GM18499 (cell line): ENCODE data around the gene BICC1.
A peak's percentile ranks its signal among the peaks of the same experiment; 100 is the strongest.
"Not testable (repeated sequence)": the region's sequence is repeated elsewhere in the genome, so short reads cannot be mapped to it uniquely, and the experiment has no call there.

Experiments used
- ATAC-seq: cut with Tn5 transposase; IDR thresholded peaks from one replicate; pipeline ENCODE4 v1.9.1; 2021; ENCODE audit warnings: moderate number of reproducible peaks; ENCODE audit not compliant: insufficient read depth, unreplicated experiment

BICC1 gene

DNA sequence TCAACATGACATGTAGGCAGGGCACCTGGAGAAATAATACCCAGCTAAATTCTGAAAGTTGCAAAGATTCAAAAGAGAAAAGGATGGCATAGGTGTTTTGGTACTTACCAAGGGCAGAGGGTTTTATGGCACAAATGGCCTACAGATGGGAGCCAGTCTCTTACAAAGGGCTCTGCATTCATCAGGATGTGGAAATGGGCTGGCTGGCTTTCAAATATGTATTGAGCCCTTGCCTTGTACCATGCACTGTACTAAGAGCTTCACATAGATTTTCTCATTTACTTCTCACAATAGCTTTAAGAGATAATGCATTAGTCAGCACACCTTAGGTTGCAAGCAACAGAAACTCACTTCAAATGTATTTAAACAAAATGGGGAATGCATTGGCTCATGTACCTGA lies 327.1 kb downstream of the BICC1 start:
- ATAC-seq = no peak

DNA sequence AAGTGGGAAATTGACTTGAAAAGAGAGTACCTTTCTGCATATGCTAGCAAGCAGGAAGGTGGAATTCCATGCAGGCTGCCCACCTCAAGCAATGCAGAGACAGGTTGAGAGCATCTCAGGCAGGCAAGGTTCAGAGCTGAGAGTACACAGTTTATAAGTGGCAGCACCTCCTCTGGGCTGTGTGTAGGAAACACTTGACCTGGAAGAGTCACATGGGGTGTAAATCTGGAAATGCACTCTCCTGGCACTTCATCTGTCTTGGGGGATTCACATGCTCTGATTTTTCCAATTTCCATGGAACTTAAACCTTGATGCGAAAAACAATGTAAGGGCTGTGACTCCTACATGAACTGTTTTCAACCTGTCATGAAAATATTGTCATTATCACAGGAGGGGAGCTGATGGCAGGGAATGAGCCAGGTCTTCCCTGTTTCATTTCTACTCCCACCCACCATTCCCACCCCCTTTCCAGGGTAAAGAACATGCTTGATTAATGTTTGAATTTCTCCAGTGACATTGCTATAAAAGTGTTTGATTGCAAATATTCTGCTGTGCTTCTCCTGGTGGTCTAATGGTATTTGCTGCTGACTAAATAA lies 328.3 kb downstream of the BICC1 start:
- ATAC-seq = no peak

DNA sequence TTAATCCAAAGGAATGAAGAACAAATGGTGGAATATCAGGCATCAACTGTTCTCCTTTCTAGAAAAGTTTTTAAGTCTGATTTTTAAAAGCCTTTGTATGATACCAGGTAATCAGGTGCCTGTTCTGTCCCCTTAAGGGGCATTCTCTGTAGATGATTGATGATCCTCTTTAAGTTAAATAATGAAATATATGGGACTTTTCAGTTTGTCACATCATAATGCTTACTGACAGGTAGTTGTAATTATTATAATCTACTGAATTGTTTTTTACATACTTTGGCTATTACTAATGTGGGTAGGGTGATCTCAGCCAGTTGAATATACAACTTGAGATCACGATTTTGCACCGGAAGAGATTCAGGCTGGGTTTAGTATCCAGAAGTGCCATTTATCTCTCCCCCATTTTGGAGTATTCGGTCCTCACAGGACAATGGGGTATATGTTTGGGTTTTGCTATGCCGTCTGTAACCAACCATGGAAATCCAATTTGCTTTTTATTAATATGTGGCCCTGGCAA lies 330.2 kb downstream of the BICC1 start:
- ATAC-seq = no peak

DNA sequence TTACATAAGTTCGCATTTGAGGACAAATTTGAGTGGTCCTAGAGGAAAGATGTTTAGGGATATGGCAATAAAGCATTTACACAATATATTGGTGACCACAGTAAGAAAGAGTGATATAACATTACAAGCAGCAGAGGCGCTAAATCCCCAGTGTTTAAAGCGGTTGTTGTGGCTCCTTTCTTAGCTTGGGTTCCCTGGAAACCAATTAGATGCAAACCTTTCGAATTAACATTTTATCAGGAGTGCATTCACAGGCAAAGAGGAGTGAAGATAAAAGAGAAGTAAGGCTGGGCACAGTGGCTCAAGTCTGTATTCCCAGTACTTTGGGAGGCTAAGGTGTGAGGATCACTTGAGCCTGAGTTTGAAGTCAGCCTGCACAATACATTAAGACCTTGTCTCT lies 331.1 kb downstream of the BICC1 start:
- no peak for ATAC-seq

DNA sequence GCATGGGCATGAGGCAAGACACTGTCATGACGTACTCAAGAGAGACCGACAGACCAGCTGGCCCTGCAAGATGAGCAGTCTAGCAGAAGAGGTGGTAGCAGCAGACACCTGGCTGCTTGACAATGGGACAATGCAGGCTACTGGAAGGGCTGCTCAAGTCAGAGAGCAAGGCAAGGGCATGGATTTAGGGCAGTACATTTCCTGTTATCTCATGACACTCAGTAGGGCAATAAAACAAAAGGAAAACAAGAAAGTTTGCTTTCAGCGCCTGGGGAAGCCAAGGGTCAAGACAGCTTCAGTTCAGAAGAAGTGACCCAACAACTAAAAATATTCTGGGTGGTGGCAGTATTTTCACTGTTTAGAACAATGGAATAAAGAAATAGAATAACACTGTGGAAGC lies 332.0 kb downstream of the BICC1 start:
- no peak for ATAC-seq

DNA sequence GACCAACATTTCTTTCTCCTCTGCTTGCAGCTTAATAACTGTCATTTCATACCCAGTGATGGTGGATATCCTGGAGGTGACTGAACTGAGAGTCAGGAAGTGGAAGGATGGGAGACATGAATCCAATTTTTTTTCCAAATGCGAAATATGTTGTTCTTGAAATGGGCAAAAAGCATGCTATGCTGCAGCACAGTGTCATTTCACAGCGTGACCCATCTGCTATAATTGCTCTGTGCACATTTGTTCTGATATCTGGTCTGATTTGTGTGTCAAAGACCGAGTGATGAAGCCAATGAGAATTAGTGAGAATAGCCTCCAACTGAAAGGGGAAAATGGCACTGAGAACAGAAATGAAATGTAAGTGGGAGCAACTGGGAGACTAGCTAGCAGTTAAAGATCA lies 334.2 kb downstream of the BICC1 start:
- no peak for ATAC-seq

DNA sequence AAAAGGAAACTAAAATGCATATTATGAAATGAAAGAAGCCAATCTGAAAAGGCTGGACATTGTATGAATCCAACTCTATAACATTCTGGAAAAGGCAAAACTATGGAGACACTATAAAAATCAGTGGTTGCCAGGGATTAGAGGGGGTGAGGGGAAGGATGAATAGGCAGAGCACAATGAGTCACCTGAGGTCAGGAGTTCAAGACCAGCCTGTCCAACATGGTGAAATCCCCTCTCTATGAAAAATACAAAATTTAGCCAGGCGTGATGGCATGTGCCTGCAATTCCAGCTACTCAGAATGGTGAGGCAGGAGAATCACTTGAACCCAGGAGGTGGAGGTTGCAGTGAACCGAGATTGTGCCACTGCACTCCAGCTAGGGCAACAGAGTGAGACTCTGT lies 338.9 kb downstream of the BICC1 start:
- ATAC-seq = no peak

DNA sequence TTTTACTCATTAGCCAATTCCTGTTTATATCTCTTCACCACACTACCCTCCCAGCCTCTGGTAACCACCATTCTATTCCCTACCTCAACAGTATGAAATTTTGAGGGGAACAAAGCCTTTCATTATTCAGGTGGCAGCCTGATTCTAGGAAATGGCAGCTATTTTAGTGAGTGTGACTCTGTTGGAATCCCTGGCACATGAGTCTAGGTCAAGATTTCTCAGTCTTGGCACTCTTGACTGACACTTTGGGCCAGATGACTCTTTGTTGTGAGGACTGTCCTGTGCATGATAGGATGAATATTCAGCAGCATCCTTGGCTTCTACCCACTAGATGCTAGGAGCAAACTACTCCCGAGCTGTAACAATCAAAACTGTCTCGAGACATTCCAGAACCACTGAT lies 341.0 kb downstream of the BICC1 start:
- ATAC-seq = no peak

DNA sequence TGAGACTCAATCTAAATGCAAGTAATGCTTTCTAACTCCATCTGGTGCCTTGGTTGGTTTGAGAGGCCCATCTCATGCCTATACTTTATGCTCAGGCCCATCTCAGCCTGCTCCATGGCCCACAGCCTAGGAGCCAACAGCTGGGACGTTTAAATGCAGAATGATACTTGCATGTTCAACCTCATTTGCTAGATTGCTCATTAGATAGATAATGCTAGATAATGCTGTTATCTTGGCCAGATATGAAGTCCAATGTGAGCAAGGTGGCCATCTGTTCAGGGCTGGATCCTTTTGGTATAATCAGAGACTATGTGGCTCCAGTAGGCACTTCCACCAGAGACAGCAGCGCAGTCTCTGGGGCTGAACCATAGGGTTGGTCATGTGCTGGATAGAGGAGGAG lies 342.1 kb downstream of the BICC1 start:
- ATAC-seq = no peak

DNA sequence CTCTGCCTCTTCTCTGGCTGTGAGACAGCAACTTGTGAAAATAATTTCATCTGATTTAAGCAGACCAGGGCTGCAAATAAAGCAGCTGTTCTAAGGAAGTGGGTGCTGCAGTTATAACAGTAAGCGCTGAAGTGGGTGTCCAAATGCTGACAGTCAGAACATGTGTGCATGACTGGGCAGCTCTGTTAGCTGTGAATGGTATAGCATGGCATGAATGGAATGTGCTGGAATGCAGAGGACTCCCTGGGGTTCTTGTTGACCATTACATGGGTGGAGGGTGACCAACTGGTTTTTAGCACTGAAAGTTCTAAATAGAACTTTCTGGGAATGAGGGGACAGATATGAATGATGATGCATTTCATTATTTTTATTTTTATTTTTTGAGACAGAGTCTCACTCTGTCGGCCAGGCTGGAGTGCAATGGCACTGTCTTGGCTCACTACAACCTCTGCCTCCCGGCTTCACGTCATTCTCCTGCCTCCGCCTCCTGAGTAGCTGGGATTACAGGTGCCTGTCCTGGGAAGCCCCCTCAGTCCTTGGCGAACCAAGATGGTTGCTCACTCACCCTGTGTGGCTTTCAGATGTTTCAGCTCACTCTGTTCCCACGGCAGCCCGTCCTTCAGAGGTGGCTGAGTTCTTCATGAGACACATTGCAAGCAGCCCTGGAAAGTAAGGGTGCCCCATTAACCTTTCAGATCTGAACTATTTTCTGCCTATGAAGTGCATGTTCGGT lies 344.0 kb downstream of the BICC1 start:
- ATAC-seq = no peak

DNA sequence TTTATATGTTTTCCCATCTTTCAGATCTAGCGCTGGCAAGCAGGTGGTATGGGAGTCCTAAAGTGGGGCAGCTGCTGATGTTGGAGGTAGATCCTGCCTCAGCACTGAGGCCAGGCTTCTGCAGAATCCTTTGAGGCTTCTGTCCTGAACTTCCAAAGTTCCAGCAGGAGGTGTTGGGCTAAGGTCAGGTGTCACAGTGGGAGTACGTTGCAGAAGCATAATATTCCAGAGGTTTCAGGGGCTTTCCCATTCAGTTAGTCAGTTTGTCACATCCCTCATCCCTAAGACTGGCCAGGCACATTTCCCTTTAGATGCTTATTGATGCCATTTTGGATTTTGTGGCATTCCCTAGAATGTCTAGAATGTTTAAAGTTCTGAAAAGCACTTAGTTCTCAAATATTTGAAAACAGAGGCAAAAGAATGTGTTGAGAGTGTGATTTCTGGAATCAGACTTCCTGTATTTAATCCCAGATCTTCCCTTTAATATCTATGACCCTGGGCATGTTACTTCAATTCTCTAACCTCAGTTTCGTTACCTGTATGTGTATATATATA lies 344.7 kb downstream of the BICC1 start:
- ATAC-seq = no peak

DNA sequence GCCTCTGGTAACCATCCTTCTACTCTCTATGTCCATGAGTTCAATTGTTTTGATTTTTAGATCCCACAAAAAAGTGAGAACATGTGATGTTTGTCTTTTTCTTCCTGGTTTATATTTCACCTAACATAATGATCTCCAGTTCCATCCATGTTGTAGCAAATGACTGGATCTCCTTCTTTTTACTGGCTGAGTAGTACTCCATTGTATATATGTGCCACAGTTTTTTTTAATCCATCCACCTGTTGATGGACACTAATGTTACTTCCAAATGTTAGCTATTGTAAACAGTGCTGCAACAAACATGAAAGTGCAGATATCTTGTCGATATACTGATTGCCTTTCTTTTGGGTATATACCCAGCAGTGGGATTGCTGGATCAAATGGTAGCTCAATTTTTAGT lies 345.5 kb downstream of the BICC1 start:
- ATAC-seq = not testable (repeated sequence)

DNA sequence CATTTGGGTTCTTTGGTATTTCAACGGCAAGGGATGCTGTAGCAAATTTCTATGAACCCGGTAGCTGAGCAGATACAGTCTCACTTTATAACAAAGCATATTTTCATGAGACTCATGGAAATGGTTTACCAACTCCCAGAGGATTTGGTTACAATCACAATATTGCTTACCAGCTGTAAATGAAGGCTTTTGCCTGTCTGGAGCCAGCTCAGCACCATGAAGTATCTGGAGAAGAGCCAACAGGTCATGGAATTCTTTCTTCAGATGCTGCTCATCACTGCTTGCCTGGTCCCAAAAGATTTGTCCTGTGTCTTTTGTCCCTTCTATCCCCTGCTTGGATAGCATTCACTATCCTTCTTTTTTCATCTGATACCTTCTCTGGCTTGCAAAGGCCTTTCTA lies 346.9 kb downstream of the BICC1 start:
- no peak for ATAC-seq

DNA sequence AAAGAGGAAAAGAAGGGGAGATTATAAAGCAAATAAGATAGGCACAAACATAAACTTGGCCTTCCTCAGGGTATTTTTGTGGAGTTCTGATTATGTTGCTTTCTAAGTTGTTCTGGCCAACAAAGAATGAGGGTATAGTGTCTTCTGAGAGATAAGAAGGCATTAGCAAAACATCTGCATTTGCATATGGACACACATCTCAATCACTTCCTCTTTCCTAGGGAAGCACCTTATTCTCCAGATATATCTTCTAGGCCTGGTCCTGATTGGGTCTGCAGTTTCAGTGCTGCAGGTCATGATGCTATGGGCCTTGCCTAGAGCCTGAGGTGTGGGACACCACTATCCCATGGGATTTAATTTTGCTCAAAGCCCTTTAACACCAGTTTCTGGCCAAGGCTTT lies 355.0 kb downstream of the BICC1 start:
- ATAC-seq = peak; percentile 68

DNA sequence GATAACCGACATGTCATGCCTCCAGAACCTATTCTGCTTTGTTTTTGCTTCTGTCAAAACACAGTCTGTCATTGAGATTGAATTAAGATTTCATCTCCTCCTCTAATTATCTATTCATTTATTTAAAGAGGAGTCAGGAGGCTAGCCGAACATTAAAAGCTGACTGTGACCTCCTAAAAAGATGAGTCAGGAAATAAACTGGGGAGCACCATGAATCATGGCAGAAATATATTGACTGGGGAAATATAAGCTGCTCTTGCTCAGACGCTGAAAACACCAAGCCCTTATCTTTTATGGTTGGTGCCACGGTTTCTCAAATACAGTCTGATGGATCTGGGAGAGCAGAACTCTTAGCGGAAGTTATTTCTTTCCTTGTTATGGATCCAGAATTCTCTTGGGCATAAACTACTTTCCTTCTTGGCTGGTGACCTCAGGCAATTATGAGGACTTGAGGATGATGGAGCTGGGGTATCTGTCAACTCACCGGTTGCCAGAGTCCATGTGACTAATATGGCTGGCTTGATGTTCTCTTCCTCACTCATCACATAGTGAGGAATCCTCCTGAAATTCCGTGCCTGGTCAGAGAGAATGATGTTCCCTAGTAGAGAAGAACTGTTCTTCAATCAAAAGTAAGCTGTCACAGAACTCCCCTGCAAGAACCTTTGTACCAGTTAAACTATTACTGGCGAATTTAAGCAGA lies 356.2 kb downstream of the BICC1 start:
- ATAC-seq = no peak

DNA sequence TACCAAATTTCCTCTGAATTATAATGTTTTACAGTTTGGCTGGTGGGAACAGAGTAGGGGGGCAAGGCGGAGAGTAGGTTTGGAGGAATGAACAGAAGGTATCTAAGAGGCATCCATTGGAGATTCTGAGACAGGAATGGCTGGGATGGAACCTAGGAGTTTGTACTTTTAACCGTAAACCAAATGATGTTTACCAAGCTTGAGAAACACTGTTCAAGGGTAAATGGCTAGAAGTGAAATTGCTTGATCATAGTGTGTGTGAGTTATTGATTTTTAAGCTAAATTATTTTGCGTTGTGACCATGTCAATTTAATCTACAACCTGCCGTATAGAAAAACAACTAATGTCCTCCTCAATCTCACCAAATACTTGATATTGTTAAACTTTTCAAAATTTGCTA lies 357.4 kb downstream of the BICC1 start:
- no peak for ATAC-seq

DNA sequence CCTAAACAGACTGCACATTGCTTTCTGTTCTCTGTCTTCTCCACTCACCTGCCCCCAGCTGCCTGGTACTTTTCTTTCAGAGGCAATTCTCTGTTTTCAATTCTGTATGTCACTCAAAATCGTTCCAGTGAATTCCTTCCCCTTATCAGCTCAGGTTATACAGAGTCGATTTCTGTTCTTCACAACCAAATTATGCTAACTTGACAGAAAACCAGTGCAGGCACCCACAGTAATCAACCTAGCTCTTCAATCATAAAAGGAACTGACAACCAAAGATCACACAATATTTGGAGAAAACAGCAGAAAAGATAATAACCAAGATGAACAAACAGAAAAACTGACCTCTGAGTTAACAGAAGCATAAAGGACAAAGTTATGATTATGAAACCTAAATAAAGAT lies 360.5 kb downstream of the BICC1 start:
- ATAC-seq = no peak
